ENCODE results near the gene RPS23.
"Not testable (repeated sequence)": the region's sequence is repeated elsewhere in the genome, so short reads cannot be mapped to it uniquely, and the experiment has no call there.

Gene RPS23

GRCh38 chr5:82276800-82277612, 1.1 kb downstream of the RPS23 start:
- DNase-seq (ENCODE audit: low spot score), result no peak
- H3K36me3 Mint-ChIP-seq (ENCODE audit: low read depth), result peaks cover 48% of the 10 kb centered on the region
- peak overlapping the region; percentile 85 for H3K4me3 Mint-ChIP-seq
- no peaks in the 10 kb centered on the region for H3K27me3 Mint-ChIP-seq (ENCODE audit: low read depth)
- H3K27ac Mint-ChIP-seq, result peak overlapping the region; percentile 93
- H3K4me1 Mint-ChIP-seq (ENCODE audit: low read depth), result peaks cover 31% of the 10 kb centered on the region
- H3K9me3 Mint-ChIP-seq, result no peaks in the 10 kb centered on the region

GRCh38 chr5:82275216-82275664, 2.9 kb downstream of the RPS23 start:
- no peaks in the 10 kb centered on the region for H3K27me3 Mint-ChIP-seq (ENCODE audit: low read depth)
- peaks cover 48% of the 10 kb centered on the region for H3K36me3 Mint-ChIP-seq (ENCODE audit: low read depth)
- no peak overlapping the region for H3K27ac Mint-ChIP-seq
- H3K9me3 Mint-ChIP-seq, result no peaks in the 10 kb centered on the region
- H3K4me1 Mint-ChIP-seq (ENCODE audit: low read depth), result peaks cover 22% of the 10 kb centered on the region
- no peak for DNase-seq (ENCODE audit: low spot score)
- no peak overlapping the region for H3K4me3 Mint-ChIP-seq

GRCh38 chr5:82274343-82275211, 3.6 kb downstream of the RPS23 start:
- H3K27me3 Mint-ChIP-seq (ENCODE audit: low read depth), result no peaks in the 10 kb centered on the region
- H3K27ac Mint-ChIP-seq, result no peak overlapping the region
- H3K4me1 Mint-ChIP-seq (ENCODE audit: low read depth), result peaks cover 15% of the 10 kb centered on the region
- no peak for DNase-seq (ENCODE audit: low spot score)
- H3K36me3 Mint-ChIP-seq (ENCODE audit: low read depth), result peaks cover 52% of the 10 kb centered on the region
- H3K4me3 Mint-ChIP-seq, result no peak overlapping the region
- no peaks in the 10 kb centered on the region for H3K9me3 Mint-ChIP-seq

GRCh38 chr5:82273426-82273825, 4.7 kb downstream of the RPS23 start:
- DNase-seq (ENCODE audit: low spot score); H3K9me3 Mint-ChIP-seq; H3K4me1 Mint-ChIP-seq (ENCODE audit: low read depth); H3K4me3 Mint-ChIP-seq; H3K27ac Mint-ChIP-seq; H3K27me3 Mint-ChIP-seq (ENCODE audit: low read depth): not testable (repeated sequence)
- H3K36me3 Mint-ChIP-seq (ENCODE audit: low read depth), result peaks cover 54% of the 10 kb centered on the region

DNA sequence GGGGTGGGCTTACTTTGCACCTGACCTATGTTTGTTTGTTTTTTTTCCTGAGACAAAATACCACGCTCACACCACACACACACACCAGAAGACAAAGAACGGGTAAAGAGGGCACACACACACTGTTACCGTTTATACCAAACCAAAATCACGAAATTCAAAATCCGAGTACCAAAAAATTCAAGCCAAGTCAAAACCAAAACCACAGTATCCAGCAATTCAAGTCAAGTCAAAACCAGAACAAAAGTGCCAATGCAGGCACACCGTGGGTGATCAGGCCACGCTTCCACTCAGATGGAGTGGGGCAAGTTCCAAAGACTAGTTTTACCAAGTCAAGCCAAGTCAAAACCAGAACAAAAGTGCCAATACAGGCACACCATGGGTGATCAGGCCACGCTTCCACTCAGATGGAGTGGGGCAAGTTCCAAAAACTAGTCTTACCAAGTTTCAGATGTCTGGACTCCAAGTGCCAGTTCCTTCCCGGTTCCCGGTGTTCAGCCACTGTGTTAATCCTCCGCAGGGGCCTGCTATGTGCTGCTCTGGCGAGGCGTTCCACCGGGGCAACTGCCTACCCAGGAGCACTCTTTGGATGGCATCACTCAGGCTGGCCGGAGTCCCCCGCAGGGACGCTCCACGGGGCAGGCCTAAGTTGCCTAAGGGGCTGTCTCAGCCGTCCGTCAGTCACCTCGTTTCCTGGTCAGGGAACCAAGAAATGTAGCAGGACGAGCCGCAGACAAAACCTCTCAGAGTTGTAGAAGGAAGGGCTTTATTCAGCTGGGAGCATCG, 5.4 kb downstream of the RPS23 start:
- H3K4me1 Mint-ChIP-seq (ENCODE audit: low read depth), result not testable (repeated sequence)

GRCh38 chr5:82269363-82269762, 8.8 kb downstream of the RPS23 start:
- Mint-ChIP-seq H3K9me3 (peaks cover 13% of the 10 kb centered on the region), H3K36me3 (ENCODE audit: low read depth) (peaks cover 32% of the 10 kb centered on the region)
- not testable (repeated sequence) for H3K27ac Mint-ChIP-seq; DNase-seq (ENCODE audit: low spot score); H3K4me1 Mint-ChIP-seq (ENCODE audit: low read depth); H3K27me3 Mint-ChIP-seq (ENCODE audit: low read depth); H3K4me3 Mint-ChIP-seq

More for the DNA sequence above, 5.4 kb downstream of the RPS23 start:
- H3K27ac Mint-ChIP-seq; H3K9me3 Mint-ChIP-seq; H3K4me3 Mint-ChIP-seq; H3K27me3 Mint-ChIP-seq (ENCODE audit: low read depth); DNase-seq (ENCODE audit: low spot score): not testable (repeated sequence)
- peaks cover 57% of the 10 kb centered on the region for H3K36me3 Mint-ChIP-seq (ENCODE audit: low read depth)

GRCh38 chr5:82267297-82267933, 10.7 kb downstream of the RPS23 start:
- not testable (repeated sequence) for DNase-seq (ENCODE audit: low spot score); H3K4me1 Mint-ChIP-seq (ENCODE audit: low read depth); H3K4me3 Mint-ChIP-seq; H3K27me3 Mint-ChIP-seq (ENCODE audit: low read depth); H3K27ac Mint-ChIP-seq
- Mint-ChIP-seq H3K36me3 (ENCODE audit: low read depth) (peaks cover 22% of the 10 kb centered on the region), H3K9me3 (peaks cover 13% of the 10 kb centered on the region)

GRCh38 chr5:82265047-82265446, 13.1 kb downstream of the RPS23 start:
- Mint-ChIP-seq H3K4me3 (no peak overlapping the region), H3K9me3 (peaks cover 13% of the 10 kb centered on the region)
- no peak for DNase-seq (ENCODE audit: low spot score)

DNA sequence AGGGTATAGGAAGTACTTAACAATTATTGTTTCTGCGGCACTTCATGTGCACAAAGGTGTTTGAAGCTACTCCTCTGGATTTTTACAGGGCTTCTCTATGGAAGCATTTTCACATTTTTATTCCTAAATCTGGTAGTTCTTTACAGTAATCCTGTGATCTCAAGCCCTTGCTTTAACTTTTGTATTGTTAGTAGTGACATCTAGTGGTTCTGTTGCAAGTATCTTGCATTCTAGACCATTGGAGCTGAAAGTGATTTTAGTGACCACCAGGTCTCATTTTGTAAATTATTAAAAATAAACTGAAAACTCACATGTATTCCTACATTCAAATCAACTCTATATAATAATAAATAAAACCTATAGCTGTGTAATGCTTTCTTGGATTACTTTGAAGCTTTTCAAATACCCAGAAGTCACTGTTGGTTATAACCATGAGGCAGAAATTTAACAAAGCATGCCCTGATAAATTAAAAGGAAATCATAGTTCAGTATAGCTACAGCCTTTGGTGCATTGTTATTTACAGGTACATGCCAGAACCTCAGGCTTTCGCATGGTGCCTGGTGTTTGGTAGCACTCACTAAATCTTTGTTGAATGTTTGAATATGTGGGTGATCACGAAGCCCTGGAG, 18.9 kb downstream of the RPS23 start:
- no peak for DNase-seq (ENCODE audit: low spot score)
- H3K36me3 Mint-ChIP-seq (ENCODE audit: low read depth), result no peaks in the 10 kb centered on the region
- H3K27ac Mint-ChIP-seq, result no peak overlapping the region
- H3K27me3 Mint-ChIP-seq (ENCODE audit: low read depth), result no peaks in the 10 kb centered on the region
- H3K4me1 Mint-ChIP-seq (ENCODE audit: low read depth), result no peaks in the 10 kb centered on the region
- H3K4me3 Mint-ChIP-seq, result no peak overlapping the region
- no peaks in the 10 kb centered on the region for H3K9me3 Mint-ChIP-seq

More at GRCh38 chr5:82265047-82265446, 13.1 kb downstream of the RPS23 start:
- no peaks in the 10 kb centered on the region for H3K4me1 Mint-ChIP-seq (ENCODE audit: low read depth)
- H3K27me3 Mint-ChIP-seq (ENCODE audit: low read depth), result no peaks in the 10 kb centered on the region
- H3K27ac Mint-ChIP-seq, result no peak overlapping the region
- peaks cover 20% of the 10 kb centered on the region for H3K36me3 Mint-ChIP-seq (ENCODE audit: low read depth)

GRCh38 chr5:82257729-82258128, 20.4 kb downstream of the RPS23 start:
- H3K4me3 Mint-ChIP-seq, result no peak overlapping the region
- DNase-seq (ENCODE audit: low spot score), result no peak
- H3K27ac Mint-ChIP-seq, result no peak overlapping the region
- H3K36me3 Mint-ChIP-seq (ENCODE audit: low read depth), result no peaks in the 10 kb centered on the region
- H3K27me3 Mint-ChIP-seq (ENCODE audit: low read depth), result no peaks in the 10 kb centered on the region
- H3K9me3 Mint-ChIP-seq, result no peaks in the 10 kb centered on the region
- H3K4me1 Mint-ChIP-seq (ENCODE audit: low read depth), result no peaks in the 10 kb centered on the region

DNA sequence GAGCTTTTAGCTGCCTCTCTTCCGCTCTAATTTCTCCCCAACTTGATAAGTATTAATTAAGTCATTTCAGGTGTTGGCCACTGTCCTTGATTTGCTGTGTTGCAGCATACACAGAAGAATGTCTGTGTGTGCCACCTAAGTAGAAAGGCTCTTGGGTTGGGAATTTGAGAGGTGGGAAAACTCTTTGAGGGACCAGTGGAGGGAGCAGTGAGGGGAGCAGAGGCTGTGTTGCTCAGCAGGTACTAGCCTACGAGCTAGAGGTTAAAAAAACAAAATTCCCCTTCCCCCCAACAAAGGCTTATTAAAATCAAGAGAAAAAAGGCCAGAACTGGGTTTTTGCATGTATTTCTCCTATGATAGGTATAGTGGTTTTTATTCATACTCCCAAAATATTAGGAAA, 20.9 kb downstream of the RPS23 start:
- Mint-ChIP-seq H3K27ac (no peak overlapping the region), H3K9me3 (no peaks in the 10 kb centered on the region), H3K36me3 (ENCODE audit: low read depth) (no peaks in the 10 kb centered on the region), H3K4me1 (ENCODE audit: low read depth) (no peaks in the 10 kb centered on the region), H3K27me3 (ENCODE audit: low read depth) (no peaks in the 10 kb centered on the region), H3K4me3 (no peak overlapping the region)
- DNase-seq (ENCODE audit: low spot score), result no peak

DNA sequence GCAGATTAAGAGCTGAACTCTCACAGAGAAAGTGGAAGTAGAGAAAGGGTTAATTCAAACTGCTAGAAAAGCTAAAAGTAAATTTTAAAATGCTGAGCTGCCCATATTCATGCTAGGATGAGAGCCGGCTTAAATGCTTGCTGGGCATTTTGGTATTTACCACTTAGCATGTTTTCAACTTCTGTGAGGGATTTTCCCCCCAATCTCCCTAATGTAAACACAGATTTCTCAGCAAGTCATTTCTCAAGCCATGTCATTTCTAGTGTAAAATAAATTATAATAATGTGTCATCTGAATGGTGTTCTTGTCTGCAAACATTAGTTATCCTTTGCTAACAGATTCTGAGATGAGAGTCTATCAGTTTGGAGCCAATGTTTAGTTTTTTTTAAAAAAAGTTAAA, 22.3 kb downstream of the RPS23 start:
- Mint-ChIP-seq H3K9me3 (no peaks in the 10 kb centered on the region), H3K36me3 (ENCODE audit: low read depth) (no peaks in the 10 kb centered on the region), H3K27me3 (ENCODE audit: low read depth) (no peaks in the 10 kb centered on the region), H3K27ac (no peak overlapping the region), H3K4me1 (ENCODE audit: low read depth) (no peaks in the 10 kb centered on the region), H3K4me3 (no peak overlapping the region)
- DNase-seq (ENCODE audit: low spot score), result no peak

DNA sequence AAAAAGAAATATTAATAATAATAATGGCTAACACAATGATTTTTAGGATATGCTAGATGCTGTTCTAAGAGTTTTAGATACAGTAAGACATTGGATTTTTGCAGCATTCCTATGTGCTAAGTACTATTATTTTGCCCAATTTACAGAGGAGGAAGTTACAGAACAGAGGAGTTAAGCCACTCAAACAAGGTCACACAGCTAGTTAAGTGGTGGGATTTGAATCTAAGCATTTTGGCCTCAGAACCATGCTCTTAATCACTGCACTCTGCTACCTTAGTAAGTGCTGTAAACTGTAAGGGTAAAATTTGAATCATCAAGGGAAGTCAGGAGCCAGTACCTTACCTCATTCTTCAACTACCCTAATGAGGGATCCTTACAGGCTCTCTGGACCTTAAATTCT, 25.4 kb downstream of the RPS23 start:
- H3K4me1 Mint-ChIP-seq (ENCODE audit: low read depth), result no peaks in the 10 kb centered on the region
- no peak for DNase-seq (ENCODE audit: low spot score)
- no peaks in the 10 kb centered on the region for H3K27me3 Mint-ChIP-seq (ENCODE audit: low read depth)
- no peak overlapping the region for H3K27ac Mint-ChIP-seq
- no peak overlapping the region for H3K4me3 Mint-ChIP-seq
- no peaks in the 10 kb centered on the region for H3K36me3 Mint-ChIP-seq (ENCODE audit: low read depth)
- peaks cover 7% of the 10 kb centered on the region for H3K9me3 Mint-ChIP-seq
